ENCODE measurements around the gene RERE. TPM values are rescaled to one million over a fixed set of nuclear protein-coding genes. Genes with fewer than 3 reads are reported as not detected.
A peak's percentile ranks its signal among the peaks of the same experiment; 100 is the strongest.

Gene RERE
- total RNA-seq: 100 to 1,000 TPM in 2 of 4 donors, 10 to 100 TPM in 2; 56.7 to 308 (median 165) TPM
- polyA plus RNA-seq: 100 to 1,000 TPM in 1 of 3 donors, 10 to 100 TPM in 2; 38.8 to 130 (median 49.8) TPM
- long read RNA-seq, donor 1, partial matches to known transcripts: 16 of 24 reads
- long read RNA-seq, donor 1, other reads (novel, unspliced or antisense): 8 of 24 reads
- long read RNA-seq, donor 2, partial matches to known transcripts: 138 of 207 reads
- long read RNA-seq, donor 2, other reads (novel, unspliced or antisense): 69 of 207 reads

GRCh38 chr1:8817412-8818324, at the start of gene RERE:
RERE (minus strand) TSS chr1:8817640.
- 0 to 1% (median 1%) methylated on average over 75 to 80 of the region's 82 CpGs for WGBS, 3 donors
- peak; percentile 97 to 99 (median 98) for ATAC-seq

GRCh38 chr1:8866792-8867415, 49.5 kb upstream of the RERE start:
- Histone ChIP-seq H3K4me1 (peaks cover 43% of the 10 kb centered on the region), H3K27ac (peak overlapping the region; percentile 73), H3K9me3 (no peaks in the 10 kb centered on the region), H3K27me3 (ENCODE audit: insufficient read depth in 3 of 3, low read length in 2 of 3) (no peaks in the 10 kb centered on the region), H3K36me3 (ENCODE audit: insufficient read depth in 1 of 2, low read depth in 1 of 2) (peaks cover 29 to 100% of the 10 kb centered on the region in 2 donors), H3K4me3 (no peak overlapping the region)
- DNase-seq (no peak), ATAC-seq (no peak)
- TF ChIP-seq CTCF (IDR thresholded peaks at IDR 0.05): no peak
- WGBS, 3 donors: 85 to 91% (median 89%) methylated on average over 11 of the region's 11 CpGs
- intact Hi-C loops (cut with DNase I): no loop called here

More at GRCh38 chr1:8817412-8818324, at the start of gene RERE:
- Histone ChIP-seq H3K36me3 (ENCODE audit: insufficient read depth in 1 of 2, low read depth in 1 of 2) (no peaks in the 10 kb centered on the region), H3K27ac (peak within 1 kb of the TSS; percentile 96), H3K4me1 (peaks cover 39% of the 10 kb centered on the region), H3K27me3 (ENCODE audit: insufficient read depth in 3 of 3, low read length in 2 of 3) (no peaks in the 10 kb centered on the region), H3K9me3 (no peaks in the 10 kb centered on the region), H3K4me3 (peak within 1 kb of the TSS; percentile 91)
- no peak for TF ChIP-seq CTCF (IDR thresholded peaks at IDR 0.05)
- peak; percentile 94 to 97 for DNase-seq
- intact Hi-C loops (cut with DNase I): loop anchor here in 1 of 2 donors (2.0 kb wide), 1 partner anchor 31 kb away; no protein-coding TSS in a partner anchor

DNA sequence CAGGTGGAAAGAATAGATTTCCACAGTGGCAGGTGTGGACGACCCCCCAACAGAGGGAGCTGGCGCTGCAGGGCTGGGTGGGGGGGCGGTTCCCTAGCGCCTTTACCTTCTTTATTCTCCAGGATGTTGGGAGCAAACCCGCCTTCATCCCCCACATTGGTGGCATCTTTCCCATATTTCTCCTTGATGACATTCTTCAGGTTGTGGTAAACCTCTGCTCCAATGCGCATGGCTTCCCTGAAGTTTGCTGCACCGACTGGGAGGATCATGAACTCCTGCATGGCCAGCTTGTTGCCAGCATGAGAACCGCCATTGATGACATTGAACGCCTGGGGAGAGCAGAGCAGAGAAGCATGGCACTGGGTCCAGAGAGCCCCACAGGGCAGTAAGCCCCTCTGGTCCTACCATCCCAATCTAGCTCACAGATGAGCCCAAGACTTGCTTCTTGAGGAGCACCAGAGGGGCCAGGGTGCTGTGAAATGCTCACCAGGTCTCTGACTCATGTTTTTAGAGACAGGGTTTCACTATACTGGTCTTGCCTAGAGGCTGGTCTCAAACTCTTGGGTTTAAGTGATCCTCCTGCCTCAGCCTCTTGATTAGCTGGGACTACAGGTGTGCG, 48.8 kb upstream of the RERE start:
- no peak for TF ChIP-seq CTCF (IDR thresholded peaks at IDR 0.05)
- intact Hi-C loops (cut with DNase I): no loop called here
- DNase-seq: no peak
- peak in 1 of 4 donors; percentile 5 for ATAC-seq
- Histone ChIP-seq H3K36me3 (ENCODE audit: insufficient read depth in 1 of 2, low read depth in 1 of 2) (peaks cover 31 to 100% of the 10 kb centered on the region in 2 donors), H3K4me1 (peaks cover 41% of the 10 kb centered on the region), H3K27me3 (ENCODE audit: insufficient read depth in 3 of 3, low read length in 2 of 3) (no peaks in the 10 kb centered on the region), H3K4me3 (no peak overlapping the region), H3K9me3 (no peaks in the 10 kb centered on the region), H3K27ac (peak overlapping the region; percentile 73)
- WGBS, 3 donors: 80 to 93% (median 84%) methylated on average over 10 of the region's 10 CpGs

DNA sequence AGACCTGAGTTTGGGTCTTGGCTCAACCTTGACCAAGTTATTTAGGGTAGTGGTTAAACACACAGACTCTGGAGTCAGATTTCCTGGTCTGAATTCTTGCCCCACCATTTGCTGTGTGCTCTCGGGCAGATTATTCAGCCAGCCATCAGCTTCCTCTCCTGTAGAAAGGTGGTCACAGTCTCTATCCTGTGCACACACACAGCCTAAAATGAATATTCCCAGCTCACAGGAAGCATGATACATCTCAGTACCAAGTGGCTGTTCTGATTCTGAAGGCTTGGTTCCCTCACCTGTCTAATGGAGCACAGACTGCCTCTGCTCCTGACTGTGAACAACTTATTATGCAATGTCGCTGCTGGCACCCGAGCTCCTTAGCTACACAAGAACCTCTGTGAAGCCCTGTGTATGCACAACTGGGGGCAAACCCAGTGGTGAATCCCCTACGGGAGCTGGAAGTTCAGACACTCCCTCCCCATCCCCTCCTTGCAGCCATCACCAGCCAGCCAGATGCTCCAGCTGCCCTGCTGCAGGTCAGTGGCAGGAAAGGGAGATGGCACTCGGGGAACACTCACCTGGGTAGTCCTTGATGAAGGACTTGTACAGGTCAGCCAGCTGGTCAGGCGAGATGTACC, 47.4 kb upstream of the RERE start:
- H3K4me1 ChIP-seq: peaks cover 41% of the 10 kb centered on the region
- DNase-seq (no peak), ATAC-seq (peak in 2 of 4 donors; percentile 8 to 31)
- TF ChIP-seq CTCF (IDR thresholded peaks at IDR 0.05): no peak
- 60 to 65% (median 65%) methylated on average over 6 of the region's 6 CpGs for WGBS, 3 donors
- no peaks in the 10 kb centered on the region for H3K27me3 ChIP-seq (ENCODE audit: insufficient read depth in 3 of 3, low read length in 2 of 3)
- H3K9me3 ChIP-seq: no peaks in the 10 kb centered on the region
- intact Hi-C loops (cut with DNase I): no loop called here
- peaks cover 37 to 100% of the 10 kb centered on the region in 2 donors for H3K36me3 ChIP-seq (ENCODE audit: insufficient read depth in 1 of 2, low read depth in 1 of 2)
- H3K27ac ChIP-seq: peak overlapping the region; percentile 73
- H3K4me3 ChIP-seq: peak overlapping the region; percentile 1
